ENCODE data around the gene PTCD3. TPM values are rescaled to one million over a fixed set of nuclear protein-coding genes. Genes with fewer than 3 reads are reported as not detected.
A peak's percentile ranks its signal among the peaks of the same experiment; 100 is the strongest.

Gene PTCD3
- polyA plus RNA-seq, 2 donors = 20.1 to 21.7 TPM

DNA sequence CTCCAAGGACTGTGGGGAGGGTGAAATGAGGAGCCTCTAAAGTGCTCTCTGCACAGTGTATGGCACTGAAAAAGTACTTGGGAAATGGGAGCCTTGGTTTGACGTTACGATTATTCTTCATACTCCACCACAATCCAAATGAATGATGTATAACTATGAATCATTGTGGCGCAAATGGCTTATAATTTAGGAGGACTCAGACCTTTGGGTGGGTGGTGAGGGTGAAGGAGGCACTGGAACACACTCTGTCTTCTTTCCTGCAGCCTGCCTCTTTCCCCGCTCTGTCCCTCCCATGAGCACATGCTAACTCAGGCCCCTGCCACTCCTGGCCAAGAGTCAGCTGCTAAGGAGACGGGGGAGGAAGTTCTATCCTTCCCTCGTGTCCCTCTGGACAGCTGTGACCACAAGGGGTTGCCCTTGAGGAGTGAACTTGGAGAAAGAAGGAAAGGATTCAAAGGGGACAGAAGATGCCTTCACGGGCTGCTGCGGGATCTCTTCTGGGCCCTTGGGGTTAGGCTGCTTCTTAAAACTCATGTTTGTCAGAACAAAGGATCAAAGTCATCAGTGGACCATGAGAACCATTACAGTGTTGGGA is 36.8 kb upstream of the PTCD3 start:
- Histone ChIP-seq H3K4me1 (ENCODE audit: control insufficient read depth in 2 of 2, insufficient read depth in 2 of 2, low read length in 1 of 2) (no peaks in the 10 kb centered on the region), H3K9me3 (ENCODE audit: control insufficient read depth in 2 of 2, insufficient read depth in 1 of 2, low read depth in 1 of 2, low read length in 1 of 2) (no peaks in the 10 kb centered on the region), H3K27me3 (ENCODE audit: control insufficient read depth in 1 of 2, insufficient read depth in 2 of 2, low read length in 2 of 2) (no peaks in the 10 kb centered on the region), H3K27ac (ENCODE audit: low read depth in 2 of 2, low read length in 1 of 2) (no peak overlapping the region), H3K4me3 (ENCODE audit: low read depth in 1 of 2, low read length in 2 of 2) (no peak overlapping the region), H3K36me3 (ENCODE audit: control insufficient read depth in 2 of 2, insufficient read depth in 2 of 2, low read length in 1 of 2) (peaks cover 19 to 30% of the 10 kb centered on the region in 2 donors)
- 76 to 86% methylated on average over 8 of the region's 8 CpGs for whole genome bisulfite sequencing, 2 donors

- Histone ChIP-seq H3K9me3 (ENCODE audit: control insufficient read depth in 2 of 2, insufficient read depth in 1 of 2, low read depth in 1 of 2, low read length in 1 of 2) (no peaks in the 10 kb centered on the region), H3K27me3 (ENCODE audit: control insufficient read depth in 1 of 2, insufficient read depth in 2 of 2, low read length in 2 of 2) (no peaks in the 10 kb centered on the region), H3K4me3 (ENCODE audit: low read depth in 1 of 2, low read length in 2 of 2) (no peak overlapping the region), H3K27ac (ENCODE audit: low read depth in 2 of 2, low read length in 1 of 2) (no peak overlapping the region), H3K36me3 (ENCODE audit: control insufficient read depth in 2 of 2, insufficient read depth in 2 of 2, low read length in 1 of 2) (peaks cover 24 to 30% of the 10 kb centered on the region in 2 donors), H3K4me1 (ENCODE audit: control insufficient read depth in 2 of 2, insufficient read depth in 2 of 2, low read length in 1 of 2) (no peaks in the 10 kb centered on the region)
- 93 to 96% methylated on average over 16 of the region's 16 CpGs for WGBS, 2 donors
Observed at GRCh38 chr2:86069783-86070339, 36.2 kb upstream of the PTCD3 start.

GRCh38 chr2:86070868-86071267 is 35.2 kb upstream of the PTCD3 start:
- no peak overlapping the region for H3K4me3 ChIP-seq (ENCODE audit: low read depth in 1 of 2, low read length in 2 of 2)
- 90 to 96% methylated on average over 2 of the region's 2 CpGs for WGBS, 2 donors
- H3K9me3 ChIP-seq (ENCODE audit: control insufficient read depth in 2 of 2, insufficient read depth in 1 of 2, low read depth in 1 of 2, low read length in 1 of 2) = no peaks in the 10 kb centered on the region
- H3K27ac ChIP-seq (ENCODE audit: low read depth in 2 of 2, low read length in 1 of 2) = no peak overlapping the region
- H3K27me3 ChIP-seq (ENCODE audit: control insufficient read depth in 1 of 2, insufficient read depth in 2 of 2, low read length in 2 of 2) = no peaks in the 10 kb centered on the region
- no peaks in the 10 kb centered on the region for H3K4me1 ChIP-seq (ENCODE audit: control insufficient read depth in 2 of 2, insufficient read depth in 2 of 2, low read length in 1 of 2)
- H3K36me3 ChIP-seq (ENCODE audit: control insufficient read depth in 2 of 2, insufficient read depth in 2 of 2, low read length in 1 of 2) = peaks cover 24 to 29% of the 10 kb centered on the region in 2 donors

DNA sequence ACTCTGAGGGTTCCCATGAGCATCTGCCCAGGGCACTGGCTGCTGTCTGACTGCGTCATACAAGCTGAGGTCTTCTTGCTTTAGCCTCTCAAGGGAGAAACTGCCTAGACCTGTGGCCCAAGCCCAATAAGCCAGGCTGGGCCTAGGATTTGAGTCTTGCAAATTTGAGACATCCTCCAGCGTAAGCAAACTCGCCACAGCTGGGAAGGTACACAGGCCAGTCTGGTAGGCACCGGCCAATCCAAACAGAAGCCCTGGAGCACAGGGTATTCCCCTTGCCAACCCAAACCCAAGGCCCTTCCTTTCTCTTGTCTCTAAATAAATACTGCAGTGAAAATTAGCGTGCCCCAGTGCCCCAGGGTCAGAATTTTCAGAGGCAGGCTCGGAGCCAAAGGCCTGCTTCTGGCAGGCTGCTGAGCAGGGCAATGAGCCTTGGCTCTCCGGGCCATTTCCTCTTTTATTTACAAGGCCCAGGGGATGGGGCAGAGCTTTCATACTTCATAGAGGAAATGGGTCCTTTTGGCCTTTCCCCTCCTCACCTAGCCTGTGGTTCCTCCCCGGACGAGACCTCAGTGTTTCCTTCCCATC is 33.7 kb upstream of the PTCD3 start:
- Histone ChIP-seq H3K4me1 (ENCODE audit: control insufficient read depth in 2 of 2, insufficient read depth in 2 of 2, low read length in 1 of 2) (no peaks in the 10 kb centered on the region), H3K27me3 (ENCODE audit: control insufficient read depth in 1 of 2, insufficient read depth in 2 of 2, low read length in 2 of 2) (no peaks in the 10 kb centered on the region), H3K36me3 (ENCODE audit: control insufficient read depth in 2 of 2, insufficient read depth in 2 of 2, low read length in 1 of 2) (peaks cover 30 to 38% of the 10 kb centered on the region in 2 donors), H3K9me3 (ENCODE audit: control insufficient read depth in 2 of 2, insufficient read depth in 1 of 2, low read depth in 1 of 2, low read length in 1 of 2) (no peaks in the 10 kb centered on the region), H3K27ac (ENCODE audit: low read depth in 2 of 2, low read length in 1 of 2) (peak overlapping the region; percentile 29 to 47), H3K4me3 (ENCODE audit: low read depth in 1 of 2, low read length in 2 of 2) (no peak overlapping the region)
- 27 to 28% methylated on average over 9 of the region's 9 CpGs for WGBS, 2 donors

DNA sequence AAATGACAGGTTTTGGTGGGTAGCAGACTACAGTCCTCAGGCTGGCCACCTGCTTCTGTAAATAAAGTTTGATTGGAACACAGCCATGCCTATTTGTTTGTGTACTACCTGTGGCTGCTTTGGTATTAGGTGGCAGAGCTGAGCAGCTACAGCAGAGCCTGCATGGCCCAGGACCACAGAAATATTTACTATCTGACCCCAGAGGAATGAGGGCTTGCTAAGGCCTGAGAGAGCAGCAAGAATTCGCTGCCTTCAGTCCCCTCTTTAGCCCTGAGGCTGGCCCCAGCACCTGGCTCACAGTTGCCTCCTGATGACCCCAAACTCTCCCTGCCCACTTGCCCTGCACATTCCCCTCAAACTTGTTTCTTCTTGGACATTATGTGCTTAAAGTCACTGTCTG is 32.8 kb upstream of the PTCD3 start:
- no peaks in the 10 kb centered on the region for H3K9me3 ChIP-seq (ENCODE audit: control insufficient read depth in 2 of 2, insufficient read depth in 1 of 2, low read depth in 1 of 2, low read length in 1 of 2)
- no peak overlapping the region for H3K4me3 ChIP-seq (ENCODE audit: low read depth in 1 of 2, low read length in 2 of 2)
- no peaks in the 10 kb centered on the region for H3K27me3 ChIP-seq (ENCODE audit: control insufficient read depth in 1 of 2, insufficient read depth in 2 of 2, low read length in 2 of 2)
- WGBS, 2 donors = 79 to 83% methylated on average over 1 of the region's 1 CpG
- no peaks in the 10 kb centered on the region for H3K4me1 ChIP-seq (ENCODE audit: control insufficient read depth in 2 of 2, insufficient read depth in 2 of 2, low read length in 1 of 2)
- peaks cover 34 to 40% of the 10 kb centered on the region in 2 donors for H3K36me3 ChIP-seq (ENCODE audit: control insufficient read depth in 2 of 2, insufficient read depth in 2 of 2, low read length in 1 of 2)
- no peak overlapping the region for H3K27ac ChIP-seq (ENCODE audit: low read depth in 2 of 2, low read length in 1 of 2)

GRCh38 chr2:86074256-86074655 is 31.8 kb upstream of the PTCD3 start:
- Histone ChIP-seq H3K27me3 (ENCODE audit: control insufficient read depth in 1 of 2, insufficient read depth in 2 of 2, low read length in 2 of 2) (no peaks in the 10 kb centered on the region), H3K36me3 (ENCODE audit: control insufficient read depth in 2 of 2, insufficient read depth in 2 of 2, low read length in 1 of 2) (peaks cover 30 to 35% of the 10 kb centered on the region in 2 donors), H3K27ac (ENCODE audit: low read depth in 2 of 2, low read length in 1 of 2) (no peak overlapping the region), H3K4me3 (ENCODE audit: low read depth in 1 of 2, low read length in 2 of 2) (no peak overlapping the region), H3K9me3 (ENCODE audit: control insufficient read depth in 2 of 2, insufficient read depth in 1 of 2, low read depth in 1 of 2, low read length in 1 of 2) (no peaks in the 10 kb centered on the region), H3K4me1 (ENCODE audit: control insufficient read depth in 2 of 2, insufficient read depth in 2 of 2, low read length in 1 of 2) (no peaks in the 10 kb centered on the region)
- 94 to 95% methylated on average over 3 of the region's 3 CpGs for WGBS, 2 donors

DNA sequence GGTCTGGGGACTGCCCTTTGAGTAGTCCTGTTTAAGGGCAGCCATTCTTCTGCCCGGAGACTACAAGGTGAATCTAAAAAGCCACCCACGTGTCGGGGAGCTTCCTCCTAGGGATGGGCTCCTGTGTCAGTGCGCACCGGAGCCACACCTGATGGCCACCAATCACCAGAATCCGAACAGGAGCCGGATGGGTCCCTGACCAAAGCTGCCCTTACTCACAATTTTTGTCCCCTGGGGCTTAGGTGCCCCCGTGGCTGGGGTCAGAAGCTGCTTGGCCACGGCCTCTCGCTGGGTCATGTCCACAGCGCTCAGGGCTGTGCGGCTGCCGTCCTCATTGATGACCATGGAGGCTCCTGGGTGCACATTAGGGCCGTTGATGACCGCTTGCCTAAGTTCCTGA is 31.2 kb upstream of the PTCD3 start:
- Histone ChIP-seq H3K27me3 (ENCODE audit: control insufficient read depth in 1 of 2, insufficient read depth in 2 of 2, low read length in 2 of 2) (no peaks in the 10 kb centered on the region), H3K9me3 (ENCODE audit: control insufficient read depth in 2 of 2, insufficient read depth in 1 of 2, low read depth in 1 of 2, low read length in 1 of 2) (no peaks in the 10 kb centered on the region), H3K36me3 (ENCODE audit: control insufficient read depth in 2 of 2, insufficient read depth in 2 of 2, low read length in 1 of 2) (peaks cover 28 to 31% of the 10 kb centered on the region in 2 donors), H3K4me1 (ENCODE audit: control insufficient read depth in 2 of 2, insufficient read depth in 2 of 2, low read length in 1 of 2) (no peaks in the 10 kb centered on the region), H3K4me3 (ENCODE audit: low read depth in 1 of 2, low read length in 2 of 2) (no peak overlapping the region), H3K27ac (ENCODE audit: low read depth in 2 of 2, low read length in 1 of 2) (no peak overlapping the region)
- 95 to 96% methylated on average over 15 of the region's 15 CpGs for WGBS, 2 donors

GRCh38 chr2:86075886-86076285 is 30.1 kb upstream of the PTCD3 start:
- Histone ChIP-seq H3K27ac (ENCODE audit: low read depth in 2 of 2, low read length in 1 of 2) (no peak overlapping the region), H3K9me3 (ENCODE audit: control insufficient read depth in 2 of 2, insufficient read depth in 1 of 2, low read depth in 1 of 2, low read length in 1 of 2) (no peaks in the 10 kb centered on the region), H3K4me3 (ENCODE audit: low read depth in 1 of 2, low read length in 2 of 2) (no peak overlapping the region), H3K27me3 (ENCODE audit: control insufficient read depth in 1 of 2, insufficient read depth in 2 of 2, low read length in 2 of 2) (no peaks in the 10 kb centered on the region), H3K36me3 (ENCODE audit: control insufficient read depth in 2 of 2, insufficient read depth in 2 of 2, low read length in 1 of 2) (peaks cover 23 to 34% of the 10 kb centered on the region in 2 donors), H3K4me1 (ENCODE audit: control insufficient read depth in 2 of 2, insufficient read depth in 2 of 2, low read length in 1 of 2) (no peaks in the 10 kb centered on the region)
- 91 to 95% methylated on average over 5 of the region's 5 CpGs for WGBS, 2 donors

DNA sequence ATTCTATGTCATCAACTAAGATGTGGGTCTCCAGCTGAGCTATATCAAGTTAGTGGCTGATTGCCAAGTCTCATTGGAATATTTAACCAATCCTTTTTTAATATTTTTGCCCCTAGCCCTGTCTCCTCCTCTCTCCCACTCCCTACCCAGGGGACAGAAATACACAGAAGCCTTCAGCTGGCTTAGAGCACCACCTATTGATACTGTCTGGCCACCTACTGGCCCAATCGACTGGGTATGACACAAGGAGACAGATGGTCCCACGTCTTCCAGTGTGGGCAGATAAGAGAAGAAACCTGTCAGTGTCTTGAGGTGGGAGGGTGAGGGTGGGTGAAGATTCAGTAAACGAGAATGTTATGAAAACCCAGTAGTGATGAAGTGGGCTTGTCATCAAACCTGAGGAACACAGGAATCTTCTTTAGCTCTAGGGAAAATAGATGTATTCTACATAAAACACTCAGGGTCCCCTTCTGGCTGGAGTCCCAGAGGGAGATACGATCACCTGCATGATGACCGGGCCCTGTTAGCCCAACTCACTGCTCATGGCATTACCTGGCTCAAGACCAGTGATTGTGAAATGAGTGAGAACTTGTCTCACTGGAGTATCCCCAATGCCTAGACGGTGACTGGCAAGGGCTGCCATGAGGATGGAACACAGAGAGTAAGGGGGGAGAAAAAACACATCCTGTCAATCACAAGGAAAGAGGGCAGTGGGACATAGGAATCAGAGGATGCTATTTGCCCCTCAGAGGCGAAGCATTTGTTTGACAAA is 27.1 kb upstream of the PTCD3 start:
- Histone ChIP-seq H3K4me1 (ENCODE audit: control insufficient read depth in 2 of 2, insufficient read depth in 2 of 2, low read length in 1 of 2) (no peaks in the 10 kb centered on the region), H3K27ac (ENCODE audit: low read depth in 2 of 2, low read length in 1 of 2) (no peak overlapping the region), H3K36me3 (ENCODE audit: control insufficient read depth in 2 of 2, insufficient read depth in 2 of 2, low read length in 1 of 2) (peaks cover 20 to 30% of the 10 kb centered on the region in 2 donors), H3K27me3 (ENCODE audit: control insufficient read depth in 1 of 2, insufficient read depth in 2 of 2, low read length in 2 of 2) (no peaks in the 10 kb centered on the region), H3K9me3 (ENCODE audit: control insufficient read depth in 2 of 2, insufficient read depth in 1 of 2, low read depth in 1 of 2, low read length in 1 of 2) (no peaks in the 10 kb centered on the region), H3K4me3 (ENCODE audit: low read depth in 1 of 2, low read length in 2 of 2) (no peak overlapping the region)
- 49 to 56% methylated on average over 7 of the region's 7 CpGs for WGBS, 2 donors
